ENCODE results near the gene C1QL4. TPM values are rescaled to one million over a fixed set of nuclear protein-coding genes. Genes with fewer than 3 reads are reported as not detected.

C1QL4 gene
- polyA plus RNA-seq, 1 donor (not counting 4 experiments of a cell fraction or from before 2014, with no cell fraction given), result 0.07 TPM

DNA sequence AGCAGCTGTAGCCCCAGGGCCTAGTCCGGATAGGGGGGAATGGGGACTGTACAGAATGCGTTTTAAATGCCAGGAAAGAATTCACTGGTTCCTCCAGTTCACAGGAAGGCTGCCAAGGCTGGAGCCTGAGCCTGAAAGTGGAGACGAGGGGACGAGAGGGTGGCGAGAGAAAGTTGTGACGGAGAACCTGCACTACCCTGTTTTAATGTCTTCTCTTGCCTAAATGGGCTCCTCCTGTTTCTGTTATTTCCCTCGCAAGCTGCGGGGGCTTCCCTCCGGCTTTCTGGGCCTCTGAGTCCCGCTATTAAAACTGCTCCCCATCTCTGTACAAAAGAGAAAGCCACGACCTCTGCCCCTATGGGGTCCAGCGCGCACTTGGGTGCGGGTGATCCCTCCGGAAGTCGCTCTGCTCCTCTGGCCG, 4.5 kb downstream of the C1QL4 start:
- dilution Hi-C loops (cut with MboI; ENCODE audit: extremely low pct_ligation_motif_present, low sequenced_read_pairs), result no loop called here
- no peak overlapping the region for H3K4me3 ChIP-seq (ENCODE audit: control insufficient read depth in 2 of 3, extremely low read depth in 1 of 3, insufficient read depth in 2 of 3, low read depth in 1 of 3, low read length in 3 of 3)
- no peak overlapping the region for H3K9ac ChIP-seq (ENCODE audit: control insufficient read depth, extremely low read depth, insufficient read depth, low read length)

DNA sequence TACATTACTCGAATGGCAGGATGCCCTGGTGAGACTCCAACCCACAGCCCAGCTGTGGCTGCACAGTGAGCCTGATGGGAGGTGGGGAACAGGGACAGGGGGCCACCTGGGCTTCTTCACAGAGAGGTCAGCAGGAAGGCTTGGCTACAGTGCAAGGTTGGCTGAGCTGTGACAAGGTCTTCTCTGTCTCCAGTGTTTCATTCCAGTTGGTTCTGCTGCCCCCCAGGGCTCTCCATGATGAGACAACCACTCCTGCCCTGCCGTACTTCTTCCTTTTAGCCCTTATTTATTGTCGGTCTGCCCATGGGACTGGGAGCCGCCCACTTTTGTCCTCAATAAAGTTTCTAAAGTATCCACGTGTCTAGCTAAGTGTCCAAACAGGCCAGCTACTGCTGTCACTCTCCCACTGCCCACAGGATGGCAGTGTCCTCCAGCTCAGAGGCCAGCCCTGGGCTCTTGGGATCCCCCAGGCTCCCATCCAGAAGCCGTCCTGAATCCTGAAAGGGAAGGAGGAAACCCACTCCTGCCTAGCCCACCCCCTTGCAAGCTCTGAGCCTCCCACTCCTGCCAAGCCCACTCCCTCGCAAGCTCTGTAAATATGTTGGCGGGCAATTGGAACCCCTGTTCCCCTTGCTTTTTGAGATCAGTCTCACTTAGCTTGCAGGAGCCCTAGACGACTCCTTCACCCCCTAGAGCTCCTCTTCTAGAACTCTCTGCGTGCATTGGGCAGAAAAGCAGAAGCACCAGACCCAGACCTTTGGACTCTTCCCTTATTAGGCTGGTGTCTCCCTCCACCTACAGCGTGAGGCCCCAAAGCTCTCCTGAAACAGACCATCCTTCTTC, 5.4 kb downstream of the C1QL4 start:
- Histone ChIP-seq H3K27me3 (ENCODE audit: control insufficient read depth, extremely low read depth, insufficient read depth, low read length) (peaks cover 4% of the 10 kb centered on the region), H3K4me2 (ENCODE audit: control insufficient read depth, extremely low read depth, insufficient read depth, low read depth, low read length) (no peak overlapping the region), H4K20me1 (ENCODE audit: control insufficient read depth, extremely low read depth, insufficient read depth, low read length) (no peaks in the 10 kb centered on the region), H3K4me1 (ENCODE audit: control insufficient read depth, extremely low read depth, insufficient read depth, low read length) (peaks cover 6% of the 10 kb centered on the region), H3K9ac (ENCODE audit: control insufficient read depth, extremely low read depth, insufficient read depth, low read length) (no peak overlapping the region), H3K27ac (ENCODE audit: control insufficient read depth, insufficient read depth, low read length) (no peak overlapping the region), H3K36me3 (ENCODE audit: control insufficient read depth in 2 of 2, extremely low read depth in 1 of 2, insufficient read depth in 2 of 2, low read length in 2 of 2) (peaks cover 2 to 16% of the 10 kb centered on the region in 2 experiments), H3K79me2 (ENCODE audit: control insufficient read depth, insufficient read depth, low read length) (no peaks in the 10 kb centered on the region), H3K4me3 (ENCODE audit: control insufficient read depth in 2 of 3, extremely low read depth in 1 of 3, insufficient read depth in 2 of 3, low read depth in 1 of 3, low read length in 3 of 3) (no peak overlapping the region), H3K9me3 (ENCODE audit: control insufficient read depth, low read depth, low read length) (no peaks in the 10 kb centered on the region), H3K9me1 (ENCODE audit: control insufficient read depth, extremely low read depth, insufficient read depth, low read length) (no peaks in the 10 kb centered on the region), H2AFZ (ENCODE audit: control insufficient read depth, low read length) (no peak overlapping the region)
- peak; percentile 59 for FAIRE-seq
- dilution Hi-C loops (cut with MboI; ENCODE audit: extremely low pct_ligation_motif_present, low sequenced_read_pairs), result no loop called here
- DNase-seq (ENCODE audit: low read depth, low spot score), result no peak
- TF ChIP-seq EZH2 (IDR thresholded peaks at IDR 0.05; ENCODE audit: low read length), result no peak
- TF ChIP-seq, protein P1, sequence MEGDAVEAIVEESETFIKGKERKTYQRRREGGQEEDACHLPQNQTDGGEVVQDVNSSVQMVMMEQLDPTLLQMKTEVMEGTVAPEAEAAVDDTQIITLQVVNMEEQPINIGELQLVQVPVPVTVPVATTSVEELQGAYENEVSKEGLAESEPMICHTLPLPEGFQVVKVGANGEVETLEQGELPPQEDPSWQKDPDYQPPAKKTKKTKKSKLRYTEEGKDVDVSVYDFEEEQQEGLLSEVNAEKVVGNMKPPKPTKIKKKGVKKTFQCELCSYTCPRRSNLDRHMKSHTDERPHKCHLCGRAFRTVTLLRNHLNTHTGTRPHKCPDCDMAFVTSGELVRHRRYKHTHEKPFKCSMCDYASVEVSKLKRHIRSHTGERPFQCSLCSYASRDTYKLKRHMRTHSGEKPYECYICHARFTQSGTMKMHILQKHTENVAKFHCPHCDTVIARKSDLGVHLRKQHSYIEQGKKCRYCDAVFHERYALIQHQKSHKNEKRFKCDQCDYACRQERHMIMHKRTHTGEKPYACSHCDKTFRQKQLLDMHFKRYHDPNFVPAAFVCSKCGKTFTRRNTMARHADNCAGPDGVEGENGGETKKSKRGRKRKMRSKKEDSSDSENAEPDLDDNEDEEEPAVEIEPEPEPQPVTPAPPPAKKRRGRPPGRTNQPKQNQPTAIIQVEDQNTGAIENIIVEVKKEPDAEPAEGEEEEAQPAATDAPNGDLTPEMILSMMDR (optimal IDR thresholded peaks at IDR 0.05 in 1 of 3, IDR thresholded peaks at IDR 0.05 in 1 of 3, conservative IDR thresholded peaks at IDR 0.05 in 1 of 3; ENCODE audit: extremely low read depth in 1 of 3, insufficient read depth in 2 of 3, low read length in 3 of 3), result peak; percentile 82 to 85 (median 84)

More for the DNA sequence above, 4.5 kb downstream of the C1QL4 start:
- Histone ChIP-seq H3K4me2 (ENCODE audit: control insufficient read depth, extremely low read depth, insufficient read depth, low read depth, low read length) (peak overlapping the region; percentile 48), H3K4me1 (ENCODE audit: control insufficient read depth, extremely low read depth, insufficient read depth, low read length) (peaks cover 11% of the 10 kb centered on the region), H3K27ac (ENCODE audit: control insufficient read depth, insufficient read depth, low read length) (no peak overlapping the region), H3K9me1 (ENCODE audit: control insufficient read depth, extremely low read depth, insufficient read depth, low read length) (no peaks in the 10 kb centered on the region), H4K20me1 (ENCODE audit: control insufficient read depth, extremely low read depth, insufficient read depth, low read length) (no peaks in the 10 kb centered on the region), H3K36me3 (ENCODE audit: control insufficient read depth in 2 of 2, extremely low read depth in 1 of 2, insufficient read depth in 2 of 2, low read length in 2 of 2) (peaks cover 2 to 13% of the 10 kb centered on the region in 2 experiments), H3K27me3 (ENCODE audit: control insufficient read depth, extremely low read depth, insufficient read depth, low read length) (peaks cover 8% of the 10 kb centered on the region), H3K9me3 (ENCODE audit: control insufficient read depth, low read depth, low read length) (no peaks in the 10 kb centered on the region), H3K79me2 (ENCODE audit: control insufficient read depth, insufficient read depth, low read length) (no peaks in the 10 kb centered on the region), H2AFZ (ENCODE audit: control insufficient read depth, low read length) (peak overlapping the region; percentile 8)
- DNase-seq (ENCODE audit: low read depth, low spot score) (no peak), FAIRE-seq (no peak)
- TF ChIP-seq EZH2 (IDR thresholded peaks at IDR 0.05; ENCODE audit: low read length), result no peak
- TF ChIP-seq, protein P1 (optimal IDR thresholded peaks at IDR 0.05 in 1 of 3, IDR thresholded peaks at IDR 0.05 in 1 of 3, conservative IDR thresholded peaks at IDR 0.05 in 1 of 3; ENCODE audit: extremely low read depth in 1 of 3, insufficient read depth in 2 of 3, low read length in 3 of 3), result no peak

Data from keratinocyte (primary cell).